GOT3 (cell line): ENCODE measurements around the gene POLG.
"Not testable (repeated sequence)": the region's sequence is repeated elsewhere in the genome, so short reads cannot be mapped to it uniquely, and the experiment has no call there.

ENCODE experiments used
- DNase-seq: peaks from one replicate; lab custom pipeline; 2025; ENCODE audit warnings: mixed read lengths; lab: John Stamatoyannopoulos, UW

The POLG gene

DNA sequence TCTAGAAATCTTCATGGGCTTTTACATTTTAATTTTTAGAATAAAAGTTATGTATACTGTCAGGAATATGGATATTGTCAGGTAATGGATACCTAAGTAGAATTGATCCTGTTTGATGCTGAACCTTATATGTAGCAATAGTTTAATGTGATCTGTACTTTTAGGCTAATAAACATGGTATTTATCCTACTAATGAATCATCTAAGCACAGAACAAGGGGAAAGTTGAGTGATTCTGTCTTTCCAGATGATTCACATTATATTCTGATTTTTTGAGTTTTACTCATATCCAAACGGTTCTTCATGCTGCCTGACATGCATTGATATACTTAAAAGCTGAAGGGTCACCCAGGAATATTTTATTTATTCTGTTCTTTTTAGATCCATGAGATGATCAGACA is 56.3 kb downstream of the POLG start:
- DNase-seq, result no peak

DNA sequence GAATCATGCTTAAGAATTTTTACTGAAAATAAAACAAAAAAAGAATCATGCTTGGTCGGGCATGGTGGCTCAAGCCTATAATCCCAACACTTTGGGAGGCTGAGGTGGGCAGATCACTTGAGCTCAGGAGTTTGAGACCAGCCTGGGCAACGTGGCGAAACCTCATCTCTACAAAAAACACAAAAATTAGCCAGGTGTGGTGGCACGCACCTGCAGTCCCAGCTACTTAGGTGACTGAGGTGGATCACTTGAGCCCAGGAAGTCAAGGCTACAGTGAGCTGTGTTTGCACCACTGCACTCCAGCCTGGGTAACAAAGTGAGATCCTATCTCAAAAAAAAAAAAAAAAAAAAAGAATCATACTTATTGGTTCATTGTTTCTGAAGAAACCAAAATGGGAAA is 57.3 kb downstream of the POLG start:
- not testable (repeated sequence) for DNase-seq
